ENCODE measurements around the gene SIRPB1.
"Not testable (repeated sequence)": the region's sequence is repeated elsewhere in the genome, so short reads cannot be mapped to it uniquely, and the experiment has no call there.

The SIRPB1 gene

DNA sequence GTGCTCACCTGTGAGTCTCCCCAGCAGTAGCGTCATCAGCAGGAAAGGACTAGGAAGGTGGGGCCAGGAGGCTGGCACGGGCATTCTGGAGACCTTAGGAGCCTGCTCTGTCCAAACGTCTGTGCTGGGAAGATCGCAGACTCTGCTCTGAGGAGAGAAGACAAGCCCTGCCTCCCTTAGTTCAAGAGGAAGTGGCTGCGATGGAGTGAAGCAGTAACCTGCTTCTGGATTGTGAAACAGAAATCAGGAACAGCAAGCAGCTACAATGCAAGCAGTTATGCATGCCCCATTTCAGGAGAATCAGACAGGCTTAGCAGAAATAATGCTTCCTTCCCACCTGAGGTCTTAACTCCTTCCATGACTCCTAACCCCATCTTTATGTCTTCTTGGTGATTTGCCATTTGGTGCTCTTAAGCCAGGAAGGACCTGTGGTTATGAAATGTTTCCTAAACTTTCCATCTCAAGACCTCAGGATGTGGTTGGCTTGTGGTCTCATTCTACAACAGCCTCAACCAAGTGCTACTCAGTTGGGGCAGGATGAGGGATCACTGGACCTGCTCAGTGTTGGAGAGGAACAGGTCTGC, at the start of gene SIRPB1:
TSS of gene SIRPB1 (minus strand) at position 149 of the 584 bp plus-strand sequence. CDS start at position 84, 65 bp downstream.
- DNase-seq (ENCODE audit: low read depth, low spot score): no peak

DNA sequence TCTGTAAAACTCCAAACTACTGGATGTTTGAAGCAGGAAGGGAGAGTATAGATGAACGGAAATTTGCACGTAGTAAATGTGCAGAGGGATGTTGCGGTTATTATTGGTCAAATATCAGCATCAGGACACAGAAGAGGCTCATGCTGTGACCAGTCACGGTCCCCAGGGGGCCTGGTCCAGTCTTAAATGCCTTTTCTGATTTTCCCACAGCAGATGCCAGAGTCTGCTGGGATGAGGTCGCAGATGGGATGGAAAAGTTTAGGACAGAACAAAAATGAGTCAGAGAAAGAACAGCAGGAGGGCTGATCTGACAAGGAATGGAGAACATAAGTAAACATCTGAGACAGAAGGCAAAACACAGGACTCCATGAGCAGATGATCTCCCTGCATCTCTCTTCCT, 49.5 kb upstream of the SIRPB1 start:
- DNase-seq (ENCODE audit: low read depth, low spot score): peak; percentile 100

DNA sequence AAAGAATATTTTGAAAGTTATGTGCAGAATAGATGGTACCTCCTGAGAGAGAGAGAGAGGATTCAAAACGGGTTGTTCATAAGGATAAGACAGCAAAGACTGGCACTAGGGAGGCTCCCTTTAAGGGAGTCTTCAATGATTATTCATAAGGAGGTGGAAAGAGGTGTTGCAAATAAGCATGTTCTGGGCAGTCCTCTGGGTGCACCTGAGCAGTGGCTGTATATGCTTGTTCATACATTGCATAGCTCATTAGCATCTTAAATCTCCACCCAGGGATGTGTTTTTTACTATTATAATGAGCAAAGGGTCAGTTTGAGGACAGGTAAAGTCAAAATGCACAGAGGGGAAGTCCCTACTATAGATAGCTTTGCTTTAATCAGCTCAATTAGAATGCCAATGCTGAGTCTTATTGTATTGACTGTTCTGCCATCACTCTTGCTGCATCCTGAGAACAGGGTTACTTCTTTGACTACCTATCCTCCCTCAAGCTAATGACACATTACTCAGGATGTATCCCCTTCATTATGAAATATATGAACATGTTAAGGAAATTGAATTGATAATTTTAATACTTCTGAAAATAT, 47.8 kb upstream of the SIRPB1 start:
- DNase-seq (ENCODE audit: low read depth, low spot score): no peak

DNA sequence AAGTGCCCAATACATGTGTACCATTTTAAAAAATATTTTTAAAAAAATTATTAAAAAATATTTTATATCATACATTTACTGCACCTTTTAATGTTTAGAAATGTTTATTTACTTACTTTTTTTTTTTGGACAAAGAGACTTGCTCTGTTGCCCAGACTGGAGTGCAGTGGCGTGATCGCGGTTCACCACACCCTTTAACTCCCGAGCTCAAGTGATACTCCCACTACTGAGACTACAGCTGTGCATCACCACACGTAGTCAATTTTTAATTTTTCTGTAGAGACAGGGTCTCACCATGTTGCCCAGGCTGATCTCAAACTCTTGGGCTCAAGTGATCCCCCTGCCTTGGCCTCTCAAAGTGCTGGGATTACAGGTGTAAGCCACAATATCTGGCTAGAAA, 47.0 kb upstream of the SIRPB1 start:
- DNase-seq (ENCODE audit: low read depth, low spot score): no peak

DNA sequence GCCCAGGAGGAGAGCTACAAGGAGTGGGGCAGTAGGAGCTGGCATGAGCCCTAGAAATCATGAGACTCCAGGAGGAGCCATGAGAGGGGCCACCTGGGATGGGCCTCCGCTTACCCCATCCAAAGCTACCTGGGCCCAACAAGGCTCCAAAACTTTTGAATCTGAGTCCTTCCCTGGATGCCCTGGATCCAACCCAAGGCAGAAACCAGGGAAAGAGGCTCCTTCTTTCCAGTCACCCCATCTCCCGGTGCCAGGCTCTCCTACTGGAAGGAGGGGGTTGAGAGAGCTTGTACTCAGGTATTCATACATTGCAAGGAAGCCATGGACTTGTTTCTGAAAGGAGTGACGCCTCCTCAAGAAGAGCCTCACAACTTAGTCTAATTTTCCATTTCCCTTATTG, 45.5 kb upstream of the SIRPB1 start:
- DNase-seq (ENCODE audit: low read depth, low spot score): no peak

DNA sequence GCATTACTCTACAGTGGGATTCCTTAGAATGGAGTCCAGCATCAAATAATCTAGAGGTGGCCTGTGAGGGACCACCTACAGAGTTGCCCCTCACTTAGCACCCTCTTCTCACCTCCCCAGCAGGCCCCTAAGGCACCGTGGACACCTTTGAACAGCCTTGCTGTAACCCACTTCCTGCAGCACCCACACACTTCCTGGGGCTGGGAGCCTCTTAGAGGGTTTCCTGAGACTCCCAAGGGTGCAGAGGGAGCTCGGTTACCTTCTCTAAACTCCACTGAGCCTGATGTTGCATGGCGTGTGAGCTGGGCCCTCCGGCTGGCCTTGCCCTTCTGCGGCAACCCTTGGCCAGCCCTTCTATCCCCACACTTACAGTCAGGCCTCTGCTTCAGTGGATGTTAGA, 45.1 kb upstream of the SIRPB1 start:
- no peak for DNase-seq (ENCODE audit: low read depth, low spot score)

DNA sequence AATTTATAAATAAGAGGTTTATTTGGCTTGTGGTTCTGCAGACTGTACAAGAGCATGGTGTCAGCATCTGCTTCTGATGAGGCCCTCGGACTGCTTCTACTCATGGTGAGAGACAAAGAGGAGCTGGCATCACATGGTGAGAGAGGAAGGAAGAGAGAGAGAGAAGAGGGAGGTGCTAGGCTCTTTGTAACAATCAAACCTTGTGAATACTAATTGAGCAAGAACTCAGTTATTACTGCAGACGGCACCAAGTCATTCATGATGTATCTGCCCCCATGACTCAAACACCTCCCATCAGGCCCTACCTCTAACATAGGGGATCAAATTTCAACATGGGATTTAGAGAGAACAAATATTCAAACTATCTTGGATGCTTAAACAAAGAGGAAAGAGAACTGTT, 44.1 kb upstream of the SIRPB1 start:
- DNase-seq (ENCODE audit: low read depth, low spot score): no peak

DNA sequence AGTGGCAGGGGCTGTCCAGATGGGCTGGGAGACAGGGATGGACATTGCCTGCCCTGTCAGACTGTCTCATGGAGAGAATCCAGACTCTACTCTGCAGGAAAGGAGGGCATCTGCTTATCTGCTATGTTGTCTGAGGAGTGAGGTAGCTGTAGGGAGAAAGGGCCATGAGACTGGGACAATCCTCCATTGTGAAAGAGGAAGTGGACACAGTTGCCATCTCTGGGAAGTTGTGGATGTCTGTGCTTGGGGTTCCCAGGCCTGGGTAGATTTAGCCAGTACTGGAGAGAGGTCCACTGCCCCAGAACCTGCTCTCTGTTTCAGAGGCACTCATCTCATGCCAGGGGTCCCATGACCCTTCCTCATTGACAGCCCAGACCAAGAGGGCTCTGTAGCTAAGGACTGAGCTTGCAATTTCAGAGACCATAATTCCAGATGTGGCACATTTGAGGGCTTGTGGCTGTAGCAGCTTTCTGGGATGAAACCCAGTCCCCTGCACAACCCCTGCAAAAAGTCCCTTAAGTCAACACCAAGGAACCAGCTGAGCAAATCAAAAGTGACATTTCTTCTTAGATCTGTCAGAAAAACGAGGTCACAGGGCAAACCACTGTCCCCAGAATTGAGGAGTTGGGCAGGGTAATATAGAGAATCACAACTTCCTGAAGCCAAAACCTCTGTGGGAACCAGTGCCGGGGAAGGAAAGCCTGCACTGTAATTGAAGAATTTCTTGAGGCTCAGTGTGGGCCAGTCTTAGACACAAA, 41.9 kb upstream of the SIRPB1 start:
- DNase-seq (ENCODE audit: low read depth, low spot score): no peak

DNA sequence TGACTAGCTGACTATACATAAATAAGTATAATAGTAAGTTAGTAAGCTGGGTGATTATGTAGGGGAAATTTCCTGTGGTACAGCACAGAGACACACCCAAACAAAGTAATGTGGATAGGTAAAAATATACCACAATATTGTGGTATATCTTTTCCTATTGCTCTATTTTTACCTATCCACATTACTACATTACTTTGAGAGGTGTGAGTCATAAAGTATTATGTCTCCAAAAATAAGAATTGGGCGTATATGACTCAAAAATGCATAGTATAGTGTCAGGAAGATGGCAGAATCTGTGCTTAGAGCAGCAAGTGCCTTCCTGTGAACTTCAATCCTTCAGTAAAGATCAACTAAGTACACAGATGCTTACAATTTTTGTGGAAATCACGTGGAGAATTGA, 40.4 kb upstream of the SIRPB1 start:
- DNase-seq (ENCODE audit: low read depth, low spot score): no peak

DNA sequence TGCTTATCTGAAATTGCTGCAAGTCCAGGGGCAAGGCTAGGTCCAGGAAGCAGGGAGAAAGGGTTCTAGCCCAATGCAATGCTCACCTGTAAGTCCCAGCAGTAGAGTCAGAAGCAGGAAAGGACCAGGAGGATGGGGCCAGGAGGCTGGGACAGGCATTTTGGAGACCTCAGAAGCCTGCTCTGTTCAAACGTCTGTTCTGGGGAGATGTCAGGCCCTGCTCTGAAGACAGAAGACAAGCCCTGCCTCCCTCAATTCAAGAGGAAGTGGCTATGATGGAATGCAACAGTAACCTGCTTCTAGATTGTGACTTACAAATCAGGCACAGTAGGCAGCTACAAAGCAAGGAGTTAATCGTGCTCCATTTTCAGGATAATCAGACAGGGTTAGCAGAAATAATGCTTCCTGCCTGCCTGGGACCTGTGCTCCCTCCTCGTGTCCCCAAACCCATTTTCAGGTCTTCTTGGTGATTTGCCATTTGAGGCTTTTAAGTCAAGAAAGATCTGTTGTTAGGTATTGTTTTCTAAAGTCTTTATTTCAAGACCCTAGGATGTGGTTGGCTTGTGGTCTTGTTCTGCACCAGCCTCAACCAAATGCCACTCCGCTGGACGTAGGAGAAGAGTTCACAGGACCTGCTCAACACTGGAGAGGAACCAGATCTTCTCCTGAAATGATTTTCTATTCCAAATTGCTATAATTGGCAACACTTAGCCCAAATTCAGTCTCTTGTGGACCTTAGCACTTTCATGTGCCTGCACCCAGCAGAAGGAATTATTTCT, 37.9 kb upstream of the SIRPB1 start, which contains the start of gene SIRPG:
TSS of gene SIRPG (minus strand) at position 224 of the 779 bp plus-strand sequence. CDS start at position 159, 65 bp downstream.
- DNase-seq (ENCODE audit: low read depth, low spot score): no peak

DNA sequence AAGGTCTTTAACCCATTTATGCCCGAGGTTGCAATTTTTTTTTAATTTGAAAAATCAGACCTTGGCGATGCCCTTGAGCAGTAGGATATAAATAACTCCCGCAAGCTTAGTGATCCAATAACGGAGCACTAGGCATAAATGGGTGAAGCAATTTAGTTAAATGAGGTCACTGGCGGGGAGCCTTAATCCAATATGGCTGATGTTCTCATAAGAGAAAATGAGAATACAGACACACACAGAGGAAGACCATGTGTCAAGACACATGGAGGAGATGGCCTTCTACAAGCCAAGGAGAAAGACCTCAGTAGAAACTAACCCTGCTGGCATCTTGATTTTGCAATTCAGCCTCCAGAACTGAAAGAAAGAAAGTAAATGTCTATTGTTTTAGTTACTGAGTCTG, 37.0 kb upstream of the SIRPB1 start:
- no peak for DNase-seq (ENCODE audit: low read depth, low spot score)

DNA sequence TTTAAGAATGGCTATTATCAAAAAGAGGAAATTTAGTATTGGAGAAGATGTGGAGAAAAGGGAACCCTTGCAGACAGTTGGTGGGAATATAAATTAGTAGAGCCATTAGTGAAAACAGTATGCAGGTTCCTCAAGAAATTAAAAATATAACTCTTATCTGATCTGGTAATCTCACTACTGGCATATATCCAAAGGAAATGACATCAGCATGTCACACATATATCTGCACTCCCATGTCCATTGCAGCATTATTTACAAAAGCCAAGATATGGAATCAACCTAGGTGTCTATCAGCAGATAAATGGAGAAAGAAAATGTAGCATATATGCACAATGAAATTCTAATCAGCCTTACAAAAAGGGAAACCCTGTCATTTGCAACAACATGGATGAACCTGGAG, 35.2 kb upstream of the SIRPB1 start:
- DNase-seq (ENCODE audit: low read depth, low spot score): no peak

DNA sequence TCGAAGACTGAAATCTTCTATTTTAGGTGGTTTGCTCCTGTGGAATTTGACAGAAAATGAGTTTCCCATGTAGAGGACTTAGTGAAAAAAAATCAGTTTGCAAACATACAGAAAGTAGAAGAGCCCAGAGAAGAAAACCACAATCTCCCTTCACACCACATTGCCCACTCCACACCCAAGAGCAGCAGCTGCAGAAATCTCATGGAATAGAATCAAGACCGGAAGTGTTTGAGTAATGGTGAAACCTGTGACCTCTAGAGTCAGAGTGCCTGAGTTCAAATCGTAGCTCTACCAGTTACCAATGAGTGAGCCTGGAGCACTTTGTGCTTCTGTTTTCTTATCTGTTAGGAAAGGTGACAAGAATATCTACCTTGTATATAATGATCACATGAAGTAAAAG, 33.2 kb upstream of the SIRPB1 start:
- DNase-seq (ENCODE audit: low read depth, low spot score): no peak

DNA sequence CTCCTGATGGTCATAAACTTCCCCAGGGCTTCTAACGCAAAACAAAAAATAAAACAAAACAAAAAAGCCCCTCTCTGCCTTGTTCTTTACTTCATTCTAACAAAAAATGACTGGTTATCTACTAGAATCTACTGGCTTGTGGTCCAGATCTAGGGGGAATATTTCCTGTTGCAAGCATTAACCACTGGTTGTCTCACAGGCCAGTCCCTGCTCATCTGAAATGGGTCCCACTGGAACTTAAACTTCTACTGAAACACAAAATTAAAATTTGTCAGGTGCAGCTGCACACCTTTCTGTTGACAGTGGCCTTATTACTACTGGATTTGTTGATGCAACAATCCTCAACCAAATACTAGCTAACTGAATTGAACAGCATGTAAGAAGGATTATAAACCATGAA, 32.3 kb upstream of the SIRPB1 start:
- DNase-seq (ENCODE audit: low read depth, low spot score): no peak

DNA sequence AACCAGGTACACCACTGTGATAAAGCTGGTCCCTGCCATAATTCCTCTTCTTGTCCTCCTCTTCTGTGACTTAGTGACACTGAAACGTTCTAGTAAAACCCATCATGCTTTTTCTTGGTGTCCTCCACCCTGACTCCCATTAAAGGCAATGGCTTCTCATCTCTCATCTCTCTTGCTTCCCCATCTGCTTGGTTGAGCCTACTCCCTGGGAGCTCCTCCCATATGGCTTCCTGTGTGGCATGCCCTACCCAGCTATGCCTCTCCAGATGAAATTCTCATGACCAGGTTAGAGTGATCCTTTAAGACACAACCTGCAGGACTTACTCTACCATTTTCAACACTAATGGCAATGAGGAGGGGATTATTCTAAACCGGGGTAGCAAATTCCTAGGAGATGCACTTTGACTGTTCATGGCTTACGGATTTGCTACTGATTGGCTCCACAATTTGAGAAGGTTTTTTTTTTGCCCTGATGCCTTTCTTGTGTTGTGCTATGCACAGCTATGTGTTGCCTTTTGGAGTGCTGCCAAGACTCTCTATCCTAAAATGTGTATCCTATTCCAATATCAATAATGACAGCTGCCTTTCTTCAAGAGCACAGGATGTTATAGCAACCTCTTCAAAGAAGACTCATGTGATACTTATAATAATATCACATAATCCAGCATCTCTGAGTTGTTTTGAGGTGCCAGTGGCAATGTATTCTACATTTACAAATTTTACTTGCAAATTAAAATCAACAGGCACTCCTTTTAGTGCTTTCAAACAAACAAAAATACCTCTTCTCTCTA, 31.7 kb upstream of the SIRPB1 start:
- peak; percentile 70 for DNase-seq (ENCODE audit: low read depth, low spot score)

DNA sequence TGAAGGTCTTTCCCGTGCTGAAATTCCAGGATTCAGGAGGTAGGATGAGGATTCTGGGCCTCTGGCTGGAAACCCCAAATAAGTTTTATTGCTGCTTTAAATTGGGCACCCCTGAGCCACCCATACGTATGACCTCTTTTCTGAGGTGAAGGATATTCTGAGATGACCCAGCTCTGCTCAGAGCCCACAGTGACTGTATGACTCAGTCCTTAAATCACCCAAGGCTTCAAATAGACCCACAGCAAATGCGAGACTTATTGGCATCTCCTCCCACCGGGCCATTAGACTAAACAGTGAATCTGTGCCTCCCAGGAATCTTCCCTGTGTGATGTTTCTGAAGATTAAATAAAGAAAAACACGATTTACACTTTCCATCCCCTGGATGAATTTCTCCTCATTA, 28.3 kb upstream of the SIRPB1 start:
- no peak for DNase-seq (ENCODE audit: low read depth, low spot score)

DNA sequence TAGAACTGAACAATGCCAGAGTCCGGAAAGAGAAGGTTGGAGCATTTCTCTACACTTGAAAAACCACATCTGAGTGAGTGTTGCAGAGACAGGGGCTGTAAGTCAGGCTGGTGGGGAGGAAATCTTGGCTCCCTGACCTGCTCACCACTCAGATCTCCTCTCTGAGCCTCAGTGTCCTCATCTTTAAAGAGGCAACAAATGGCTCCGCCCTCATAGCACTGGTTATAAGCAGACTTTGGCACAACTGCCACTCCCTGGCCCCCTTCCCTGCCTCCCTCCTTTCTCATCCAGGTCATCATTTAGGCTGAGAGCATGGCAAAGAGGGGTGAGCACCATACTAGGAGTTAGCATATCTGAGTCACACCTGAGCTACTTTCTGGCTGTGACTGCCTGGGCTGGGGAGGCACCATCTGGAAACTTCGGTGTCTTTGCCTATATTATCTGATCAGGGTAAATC, 27.2 kb upstream of the SIRPB1 start:
- DNase-seq (ENCODE audit: low read depth, low spot score): no peak

DNA sequence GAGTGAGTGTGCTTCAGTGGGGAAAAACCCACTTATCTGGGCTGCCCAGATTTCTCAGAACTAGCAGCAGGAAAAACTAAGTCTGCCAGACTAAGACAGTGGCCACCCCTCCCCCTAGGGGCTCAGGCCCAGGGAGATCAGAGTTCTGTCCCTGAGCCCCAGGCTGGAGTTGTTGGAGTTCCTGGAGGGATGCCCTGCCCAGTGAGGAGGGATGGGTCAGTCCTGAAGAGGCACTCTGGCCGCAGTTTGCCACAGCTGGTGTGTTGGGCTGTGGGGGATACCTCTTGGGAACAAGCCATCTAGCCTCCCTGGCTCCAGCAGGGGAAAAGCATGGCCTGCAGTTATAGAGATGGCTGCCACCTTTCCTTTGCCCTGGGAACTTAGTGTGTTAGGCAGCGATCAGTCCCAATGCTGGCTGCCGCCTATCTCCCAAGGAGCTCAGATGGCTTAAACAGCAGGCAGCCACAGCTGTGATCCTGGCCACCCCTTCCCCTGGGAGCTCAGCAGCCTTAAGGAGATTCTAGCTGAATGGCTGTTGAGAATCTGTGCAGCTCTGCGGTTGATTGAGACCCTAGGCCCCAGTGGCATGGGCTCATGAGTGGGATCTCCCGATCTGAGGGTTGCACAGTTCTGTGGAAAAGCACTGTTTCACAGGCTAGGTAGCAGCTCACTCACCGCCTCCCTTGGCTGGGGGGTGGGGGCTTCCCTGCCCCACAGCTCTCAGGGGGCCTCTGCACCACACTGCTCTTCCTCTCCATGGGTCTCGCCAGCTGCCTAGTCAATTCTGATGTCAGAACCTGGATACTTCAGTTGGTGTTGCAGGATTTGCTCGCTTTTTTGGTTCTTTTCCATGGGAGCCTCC, 24.5 kb upstream of the SIRPB1 start:
- no peak for DNase-seq (ENCODE audit: low read depth, low spot score)

DNA sequence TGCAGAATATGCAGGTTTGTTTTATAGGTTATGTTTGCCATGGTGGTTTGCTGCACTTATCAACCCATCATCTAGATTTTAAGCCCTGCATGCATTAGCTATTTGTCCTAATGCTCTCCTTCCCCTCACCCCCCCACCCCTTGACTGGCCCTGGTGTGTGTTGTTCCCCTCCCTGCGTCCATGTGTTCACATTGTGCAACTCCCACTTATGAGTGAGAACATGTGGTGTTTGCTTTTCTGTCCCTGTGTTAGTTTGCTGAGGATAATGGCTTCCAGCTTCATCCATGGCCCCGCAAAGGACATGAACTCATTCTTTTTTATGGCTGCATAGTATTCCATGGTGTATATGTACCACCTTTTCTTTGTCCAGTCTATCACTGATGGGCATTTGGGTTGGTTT, 18.8 kb upstream of the SIRPB1 start:
- DNase-seq (ENCODE audit: low read depth, low spot score): not testable (repeated sequence)

DNA sequence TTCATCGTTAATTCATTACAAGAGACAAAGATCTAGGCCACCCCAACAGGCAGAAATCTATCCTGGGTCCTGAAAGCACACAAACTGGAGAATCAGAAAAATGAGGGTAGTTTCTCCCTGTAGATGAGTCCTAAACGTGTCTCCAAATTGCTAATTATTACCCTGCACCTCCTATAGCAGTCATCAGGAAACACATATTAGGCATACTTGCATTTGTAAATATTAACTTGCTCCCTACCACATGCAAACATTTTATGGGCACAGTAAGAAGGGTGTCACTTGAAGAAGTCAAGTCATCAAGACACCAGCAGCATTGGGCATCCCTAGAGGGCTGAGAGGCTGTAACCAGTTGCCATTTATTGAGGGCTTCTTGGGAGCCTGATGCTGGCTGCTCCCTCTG, 17.9 kb upstream of the SIRPB1 start:
- DNase-seq (ENCODE audit: low read depth, low spot score): no peak
